GM21825 (cell line): ENCODE measurements around the gene AKAP12.

Experiments
- ATAC-seq: cut with Tn5 transposase; IDR thresholded peaks from one replicate; pipeline ENCODE4 v1.9.1; 2021; ENCODE audit warnings: mild to moderate bottlenecking, moderate library complexity; ENCODE audit not compliant: unreplicated experiment

Gene AKAP12

DNA sequence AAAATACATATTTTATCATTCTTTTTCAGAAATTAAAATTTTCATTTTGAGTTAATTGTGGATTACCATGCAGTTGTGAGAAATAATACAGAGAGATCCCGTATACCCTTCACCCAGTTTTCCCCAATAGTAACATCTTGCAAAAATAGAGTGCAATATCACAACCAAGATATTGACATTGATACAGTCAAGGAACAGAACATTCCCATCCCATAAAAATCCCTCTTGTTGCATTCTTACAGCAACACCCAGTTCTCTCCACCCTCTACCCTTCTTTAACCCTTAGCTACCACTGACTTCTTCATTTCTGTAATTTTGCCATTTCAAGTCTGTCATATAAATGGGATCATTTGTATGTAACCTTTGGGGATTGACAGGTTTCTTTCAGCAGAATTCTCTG lies 6.9 kb upstream of the AKAP12 start:
- no peak for ATAC-seq

DNA sequence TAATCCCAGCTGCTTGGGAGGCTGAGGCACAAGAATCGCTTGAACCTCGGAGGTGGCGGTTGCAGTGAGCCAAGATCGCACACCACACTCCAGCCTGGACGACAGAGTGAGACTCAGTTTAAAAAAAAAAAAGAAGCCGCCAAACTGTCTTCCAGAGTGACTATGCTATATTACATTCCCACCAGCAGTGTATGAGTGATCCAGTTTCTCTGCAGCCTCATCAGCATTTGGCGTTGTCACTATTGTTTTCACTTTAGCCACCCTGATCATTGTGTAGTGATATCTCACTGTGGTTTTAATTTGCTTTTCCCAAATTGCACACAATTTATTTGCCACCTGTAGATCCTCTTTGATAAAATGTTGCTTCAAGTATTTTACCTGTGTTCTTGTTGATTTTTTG lies 6.0 kb upstream of the AKAP12 start:
- no peak for ATAC-seq

DNA sequence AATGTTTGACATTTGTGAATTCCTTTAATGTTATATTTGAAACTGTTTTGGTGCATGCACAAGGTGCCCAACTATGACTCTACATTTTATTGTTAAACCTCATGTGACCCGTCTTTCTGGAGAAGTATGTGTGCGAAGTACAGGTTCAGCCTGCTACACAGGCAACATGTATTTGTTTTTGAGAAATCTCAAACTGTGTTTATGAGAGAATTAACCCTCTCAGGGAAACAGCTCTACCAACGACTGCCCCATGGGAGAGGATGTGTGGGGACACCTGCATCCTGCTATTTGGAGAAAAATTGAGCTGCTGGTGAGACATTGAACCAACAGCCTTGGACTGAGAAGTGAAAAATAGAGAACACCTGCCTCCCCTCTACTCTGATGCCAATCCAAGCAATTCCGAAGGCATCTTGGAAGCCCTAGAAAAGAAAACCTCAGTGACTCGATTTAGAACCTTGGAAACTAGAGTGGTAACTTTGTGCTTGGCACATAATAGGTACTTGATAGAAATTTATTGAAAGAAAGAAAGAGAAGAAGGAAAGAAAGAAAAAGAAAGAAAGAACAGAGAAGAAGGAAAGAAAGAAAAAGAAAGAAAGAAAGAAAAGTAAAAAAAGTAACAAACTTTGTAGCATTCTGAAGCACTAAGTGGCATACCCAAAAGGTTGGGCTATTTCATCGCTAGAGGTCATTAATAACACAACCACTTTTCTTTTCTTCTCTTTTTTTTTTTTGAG lies 2.9 kb upstream of the AKAP12 start:
- no peak for ATAC-seq

DNA sequence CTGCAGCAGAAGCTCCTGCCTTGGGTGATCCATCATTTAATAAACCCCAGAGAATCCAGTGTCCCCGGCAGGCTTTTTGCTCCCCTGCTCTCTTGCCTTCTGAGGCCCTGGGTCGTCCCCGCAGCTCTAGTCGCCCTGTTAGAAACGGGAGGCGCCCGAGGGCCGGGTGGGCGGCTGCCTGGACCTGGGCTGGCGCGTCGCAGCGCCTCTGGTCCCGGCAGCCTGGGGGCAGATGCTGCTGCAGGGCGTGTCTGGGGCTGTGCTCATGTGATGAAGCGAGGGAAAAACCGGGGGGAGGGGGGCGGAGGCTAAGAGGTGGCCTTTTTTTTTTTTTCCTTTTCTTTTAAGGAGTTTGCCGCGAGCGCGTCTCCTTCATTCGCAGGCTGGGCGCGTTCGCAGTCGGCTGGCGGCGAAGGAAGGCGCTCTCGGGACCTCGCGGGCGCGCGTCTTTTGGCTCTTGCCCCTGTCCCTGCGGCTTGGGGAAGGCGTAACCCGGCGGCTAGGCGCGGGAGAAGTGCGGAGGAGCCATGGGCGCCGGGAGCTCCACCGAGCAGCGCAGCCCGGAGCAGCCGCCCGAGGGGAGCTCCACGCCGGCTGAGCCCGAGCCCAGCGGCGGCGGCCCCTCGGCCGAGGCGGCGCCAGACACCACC lies 394 bp downstream of the AKAP12 start:
- ATAC-seq, result no peak

DNA sequence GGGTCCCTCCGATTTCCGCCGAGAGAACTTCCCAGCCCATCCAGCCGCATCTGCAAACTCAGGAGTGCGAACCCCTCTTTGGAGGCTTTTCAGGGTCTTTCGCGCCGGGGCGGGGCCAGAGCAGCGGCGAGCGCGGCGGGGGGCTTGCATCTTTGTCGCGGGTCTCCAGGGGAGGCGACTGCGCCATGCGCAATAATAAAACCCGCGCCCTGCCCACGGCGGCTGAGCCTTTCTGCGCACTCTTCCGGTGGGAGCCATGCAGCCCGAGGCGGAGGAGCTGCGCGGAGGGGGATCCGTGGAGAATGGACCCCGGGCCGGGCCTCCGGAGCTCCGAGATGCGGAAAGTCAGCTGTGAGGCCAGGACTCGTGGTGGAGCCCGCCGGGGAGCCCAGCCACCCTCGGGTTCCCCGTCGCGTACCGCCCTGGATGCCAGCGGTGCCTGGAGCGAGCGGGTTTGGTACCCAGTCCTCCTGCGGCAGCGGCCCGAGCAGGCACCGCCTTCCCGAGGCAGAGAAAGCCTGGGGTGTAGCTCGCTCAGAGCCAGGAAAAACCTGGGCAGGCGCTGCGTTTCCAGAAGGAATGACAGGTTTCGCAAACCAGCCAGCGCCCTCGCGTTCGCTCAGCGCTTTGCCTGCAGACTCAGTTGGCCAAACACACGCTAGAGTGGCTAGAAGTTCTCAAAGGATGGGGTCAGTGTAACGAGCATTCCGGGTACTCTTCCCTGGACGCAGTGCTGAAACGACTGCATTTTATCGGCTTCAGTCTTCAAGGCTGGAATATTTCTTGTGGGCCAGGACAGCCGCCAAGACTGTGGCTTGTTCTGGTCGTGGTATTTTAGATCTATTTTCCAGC lies 1.2 kb downstream of the AKAP12 start:
- ATAC-seq, result no peak

DNA sequence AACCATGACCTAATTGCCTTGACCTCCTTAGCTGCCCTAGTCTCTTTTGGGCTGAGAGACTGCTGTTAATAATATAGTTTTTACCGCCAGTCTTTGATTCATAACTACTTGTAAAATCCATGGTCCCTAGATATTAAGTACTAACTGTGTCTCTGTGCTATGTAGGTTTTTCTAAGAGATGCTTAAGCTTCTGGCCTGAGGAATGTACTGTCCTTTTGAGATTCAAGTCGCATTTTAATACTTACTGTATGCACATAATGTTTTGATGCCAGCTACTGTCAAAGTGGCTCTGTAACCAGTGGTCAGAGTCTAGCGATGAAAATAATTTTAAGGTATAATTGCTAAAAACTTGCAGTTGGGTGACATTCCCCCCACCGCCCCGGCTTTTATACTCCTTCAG lies 2.1 kb downstream of the AKAP12 start:
- no peak for ATAC-seq

DNA sequence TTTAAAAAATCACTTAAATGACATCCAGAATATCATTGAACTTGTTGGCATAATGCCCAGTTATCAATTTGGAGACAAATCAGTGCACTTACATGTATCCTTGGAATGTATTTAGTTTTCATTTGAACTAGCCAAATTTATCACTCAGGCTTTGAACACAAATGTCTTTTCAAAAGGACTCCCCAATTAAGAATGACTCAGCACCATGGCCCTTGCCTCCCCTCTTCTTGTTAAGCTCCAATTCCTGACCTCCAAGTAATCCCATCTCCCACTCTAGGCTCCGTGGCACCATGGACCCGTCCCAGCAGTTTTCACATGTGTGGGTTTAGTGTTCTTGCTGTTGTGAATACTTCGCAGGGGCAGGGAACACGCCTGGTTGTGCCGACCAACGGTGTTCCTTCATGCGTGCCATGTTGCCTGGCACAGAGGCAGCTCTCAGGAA lies 2.7 kb downstream of the AKAP12 start:
- no peak for ATAC-seq

DNA sequence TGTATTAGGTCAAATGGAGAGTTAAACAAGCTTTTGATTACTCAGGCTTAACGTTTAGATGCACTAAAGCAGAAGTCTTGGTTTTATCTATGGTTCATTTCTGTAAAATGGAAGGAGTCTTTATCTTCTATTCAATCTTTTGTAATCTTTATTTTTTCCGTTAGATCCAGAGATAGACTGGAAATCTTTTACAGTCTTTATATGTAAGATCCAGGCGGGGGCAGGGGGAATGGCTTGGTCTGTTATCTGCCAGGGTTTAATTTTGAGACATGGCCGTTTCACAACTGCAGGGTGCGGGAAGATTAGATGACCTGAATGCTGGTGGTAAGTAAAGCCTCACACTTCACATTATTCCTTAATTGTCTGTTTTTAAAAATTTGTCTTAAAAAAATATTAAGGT lies 3.7 kb downstream of the AKAP12 start:
- no peak for ATAC-seq

DNA sequence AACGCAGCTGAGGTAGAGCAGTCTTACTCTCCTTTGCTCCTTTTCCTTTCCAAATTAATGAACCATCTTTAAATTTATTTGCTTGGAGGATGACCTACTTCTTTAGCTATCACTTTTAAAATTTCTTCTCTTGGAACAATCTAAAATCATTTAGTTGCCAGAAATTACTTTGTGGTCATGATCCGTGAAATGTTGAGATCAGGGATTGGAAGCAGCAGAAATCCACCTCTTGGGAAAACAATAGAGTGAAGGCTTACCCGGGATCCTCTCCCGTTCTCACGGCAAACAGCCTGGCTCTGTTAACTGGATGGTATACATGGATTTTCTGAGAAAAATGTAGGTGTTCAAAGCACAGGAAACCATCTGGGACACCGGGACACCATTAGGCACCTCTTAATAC lies 7.7 kb downstream of the AKAP12 start:
- ATAC-seq, result no peak

DNA sequence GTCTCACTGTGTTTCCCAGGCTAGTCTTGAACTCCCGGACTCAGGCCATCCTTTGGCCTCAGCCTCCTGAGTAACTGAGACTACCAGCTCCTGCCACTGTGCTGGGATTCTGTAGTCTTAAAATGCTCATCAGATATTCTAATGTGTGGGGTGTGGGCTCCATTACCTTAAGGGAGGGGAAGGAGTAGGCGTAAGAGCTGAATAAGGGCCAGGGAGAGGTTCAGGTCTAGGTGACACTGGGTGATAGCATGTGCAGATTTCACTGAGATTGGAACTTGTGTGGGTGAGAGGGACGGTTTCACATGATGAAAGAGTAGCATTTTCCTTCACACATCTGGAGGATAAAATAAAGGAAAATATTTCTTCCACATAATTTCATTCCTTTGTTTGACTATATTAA lies 8.5 kb downstream of the AKAP12 start:
- ATAC-seq, result no peak

DNA sequence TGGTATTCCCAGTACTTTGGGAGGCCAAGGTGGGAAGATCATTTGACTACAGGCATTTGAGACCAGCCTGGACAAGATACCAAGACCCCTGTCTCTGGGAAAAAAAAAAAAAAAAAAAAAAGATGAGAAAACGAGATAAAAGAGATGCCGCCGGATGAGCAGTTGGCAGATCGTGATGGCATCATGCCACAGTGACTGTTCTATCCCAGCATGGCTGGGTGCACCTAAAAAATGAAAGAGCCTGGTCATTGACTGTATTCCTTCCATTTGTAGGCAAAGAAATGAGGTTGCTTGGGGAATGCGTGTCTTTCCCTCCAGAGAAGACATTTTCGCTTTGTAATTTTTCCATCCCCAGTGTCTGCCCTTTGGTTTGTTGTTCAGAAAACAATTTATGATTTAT lies 12.9 kb downstream of the AKAP12 start:
- no peak for ATAC-seq

DNA sequence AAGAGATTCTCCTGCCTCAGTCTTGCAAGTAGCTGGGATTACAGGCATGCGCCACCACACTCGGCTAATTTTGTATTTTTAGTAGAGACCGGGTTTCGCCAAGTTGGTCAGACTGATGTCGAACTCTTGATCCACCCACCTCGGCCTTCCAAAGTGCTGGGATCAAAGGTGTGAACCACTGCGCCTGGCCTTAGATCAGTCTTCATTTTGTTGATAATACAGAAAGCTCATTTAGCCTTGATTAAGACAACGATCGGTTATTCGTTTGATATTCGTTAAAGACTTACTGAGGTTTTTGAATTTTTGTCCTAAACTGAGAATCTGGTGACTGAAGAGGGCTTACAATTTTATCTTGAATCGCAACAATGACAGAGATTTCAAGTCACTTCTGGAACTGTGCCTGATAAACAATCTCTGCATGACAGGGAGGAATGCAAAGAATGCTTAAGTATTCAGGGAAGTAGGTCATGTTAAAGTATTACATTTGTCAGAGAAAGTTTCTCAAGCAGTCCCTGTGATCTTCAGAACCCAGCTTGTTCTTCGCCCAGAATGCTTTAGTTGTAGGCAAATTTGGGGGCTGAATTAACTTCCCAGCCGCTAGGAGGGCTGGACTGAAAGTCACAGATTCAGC lies 14.8 kb downstream of the AKAP12 start:
- ATAC-seq, result no peak

DNA sequence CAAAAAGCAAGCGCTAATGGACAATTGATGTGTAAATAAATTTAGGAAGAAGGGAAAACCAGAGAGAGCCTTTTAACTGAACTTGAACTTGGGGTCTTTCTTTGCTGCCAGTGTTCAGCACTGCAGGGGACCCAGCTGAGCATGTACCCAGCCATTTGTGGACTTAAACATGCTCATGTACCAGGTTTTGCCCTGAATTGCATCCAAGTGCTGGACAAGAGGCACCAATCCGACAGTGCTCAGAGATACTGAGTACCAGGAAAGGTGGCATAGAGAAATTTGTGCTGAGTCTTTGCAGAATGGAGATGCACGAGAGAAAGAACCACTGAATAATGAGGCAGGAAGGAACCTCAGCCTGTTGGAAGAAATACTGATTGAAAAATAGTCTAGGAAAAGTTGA lies 16.0 kb downstream of the AKAP12 start:
- ATAC-seq, result no peak

DNA sequence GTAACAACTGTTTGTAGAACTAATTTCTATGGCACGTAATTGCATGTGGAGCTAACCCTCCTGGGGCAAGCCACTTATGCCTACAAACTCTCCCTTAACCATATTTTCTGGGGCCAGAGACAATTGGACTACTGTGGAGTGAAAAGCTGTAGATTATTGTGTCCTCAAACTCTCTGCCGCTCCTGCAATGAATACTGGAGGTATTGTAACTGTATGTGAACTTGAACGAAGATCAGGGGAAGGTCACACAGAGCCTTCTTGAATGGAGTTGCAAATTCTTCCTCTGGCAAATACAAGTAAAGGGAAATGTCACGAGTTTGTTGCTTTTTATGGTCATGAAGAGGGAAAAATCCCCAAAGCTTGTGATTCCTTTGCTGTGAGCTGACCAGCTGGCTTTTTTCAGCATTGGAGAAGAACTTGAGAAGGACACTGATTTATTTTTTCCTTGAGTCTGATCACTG lies 18.2 kb downstream of the AKAP12 start:
- ATAC-seq, result no peak

DNA sequence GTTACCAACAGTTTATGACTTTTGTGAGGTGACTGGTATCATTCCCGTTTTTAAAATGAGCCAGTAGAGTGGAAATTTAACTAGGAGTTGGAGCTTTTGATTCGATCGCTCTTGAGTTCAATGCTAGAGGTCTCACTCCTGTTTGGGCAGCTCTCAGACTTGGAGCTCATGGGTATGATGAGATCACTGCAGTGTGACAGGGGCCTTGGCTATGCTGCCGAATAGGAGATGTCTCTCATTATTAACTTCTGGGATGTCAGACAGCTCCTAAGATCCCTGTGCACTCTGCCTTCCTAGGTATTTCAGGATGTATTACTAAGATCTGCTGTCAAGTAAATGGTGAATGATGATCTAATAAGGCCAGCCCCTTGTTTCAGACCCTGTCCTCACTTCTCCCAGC lies 20.4 kb downstream of the AKAP12 start:
- no peak for ATAC-seq

DNA sequence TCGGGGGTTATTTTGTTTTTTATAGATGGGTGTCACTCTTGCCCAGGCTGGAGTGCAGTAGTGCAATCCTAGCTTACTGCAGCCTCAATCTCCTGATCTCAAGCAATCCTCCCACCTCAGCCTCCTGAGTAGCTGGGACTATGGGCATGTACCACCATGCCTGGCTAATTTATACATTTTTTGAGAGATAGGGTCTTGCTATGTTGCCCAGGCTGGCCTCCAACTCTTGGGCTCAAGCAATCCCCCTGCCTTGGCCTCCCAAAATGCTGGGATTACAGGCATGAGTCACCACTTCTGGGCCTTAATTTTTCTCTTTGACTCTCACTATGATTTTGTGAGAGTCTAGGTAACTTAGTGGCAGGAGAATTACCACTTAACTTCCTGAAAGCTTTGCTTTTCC lies 23.3 kb downstream of the AKAP12 start:
- ATAC-seq, result no peak

DNA sequence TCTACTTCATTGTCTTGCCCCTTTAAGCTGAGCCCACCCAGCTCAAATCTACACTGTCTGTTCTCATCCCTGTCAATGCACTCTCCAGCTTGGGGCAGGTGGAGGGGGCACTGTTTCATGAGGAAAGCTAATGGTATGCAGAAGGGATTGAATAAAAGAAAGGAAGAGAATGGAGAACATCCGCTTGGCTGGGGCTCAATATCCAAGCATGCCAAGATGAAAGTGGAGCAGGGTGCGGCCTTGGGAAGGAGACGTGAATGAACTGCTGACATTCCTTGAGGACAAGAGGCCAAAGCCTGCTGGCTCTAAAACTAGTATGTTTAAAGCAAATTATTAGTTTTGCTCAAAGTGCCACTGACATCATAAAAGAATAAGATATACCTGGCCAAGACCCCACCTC lies 24.2 kb downstream of the AKAP12 start:
- no peak for ATAC-seq

DNA sequence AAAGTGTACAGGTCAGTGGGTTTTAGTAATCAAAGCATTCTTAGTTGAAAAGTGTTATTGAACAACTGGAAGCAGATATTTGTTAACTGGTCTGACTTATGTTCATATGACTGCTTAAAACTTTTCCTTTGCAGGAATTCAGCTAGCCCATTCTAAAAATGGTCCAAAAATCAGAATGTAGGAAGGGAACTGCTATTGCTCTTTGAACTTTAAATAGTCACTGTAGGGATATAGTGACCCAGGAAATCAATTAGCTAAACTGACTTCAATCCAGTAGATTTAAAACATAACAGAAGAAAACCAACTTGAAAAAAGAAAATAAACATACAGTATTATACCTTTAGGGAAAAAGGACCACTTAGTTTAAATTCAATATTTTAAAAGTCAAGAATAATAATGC lies 25.5 kb downstream of the AKAP12 start:
- ATAC-seq, result no peak

DNA sequence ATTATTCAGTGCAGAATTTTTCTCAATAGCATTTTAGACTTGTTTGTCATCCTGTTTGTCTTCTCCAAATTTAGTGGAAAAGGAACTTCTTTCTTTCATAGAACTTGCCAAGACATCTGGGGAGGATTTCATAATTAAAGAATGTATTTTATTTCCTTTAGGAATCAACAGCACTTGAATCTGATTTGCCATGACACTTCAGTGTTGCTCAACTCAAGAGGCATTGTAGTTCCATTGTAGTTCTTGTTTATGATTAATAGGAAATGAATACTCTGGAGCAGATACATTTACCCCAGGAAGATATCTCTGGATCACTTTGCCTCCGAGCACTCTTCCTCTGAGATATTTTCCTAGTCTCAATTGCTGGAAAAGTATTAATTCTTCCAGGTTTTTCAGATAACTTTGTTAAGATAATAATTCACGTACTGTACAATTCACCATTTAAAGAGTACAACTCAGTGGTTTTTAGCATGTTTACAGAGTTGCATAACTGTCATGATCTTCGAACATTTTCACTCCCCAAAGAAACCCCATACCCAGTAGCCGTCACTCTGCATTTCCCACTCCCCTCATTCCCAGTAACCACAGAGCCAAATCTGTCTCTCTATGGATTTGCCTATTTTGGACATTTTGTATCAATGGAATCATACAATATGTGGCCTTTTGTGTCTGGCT lies 29.7 kb downstream of the AKAP12 start:
- no peak for ATAC-seq

DNA sequence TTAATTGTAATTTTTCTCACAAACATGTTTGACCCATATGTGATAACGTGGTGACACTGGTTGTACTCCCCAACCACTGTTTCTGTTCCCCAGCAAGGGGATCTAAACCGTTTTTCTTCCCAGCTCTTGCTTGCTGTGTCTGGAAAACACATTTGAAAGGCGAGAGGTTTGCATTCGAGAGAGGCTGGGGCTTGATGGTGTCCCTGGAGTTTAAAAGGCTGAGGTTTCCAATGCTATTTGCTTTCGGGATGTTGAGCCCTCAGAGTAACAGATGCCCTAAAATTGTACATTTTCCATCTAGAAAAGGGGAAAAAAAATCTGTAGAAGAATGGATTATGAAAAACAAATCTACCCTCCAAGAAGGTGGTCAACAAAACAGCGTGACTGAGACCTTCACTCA lies 35.4 kb downstream of the AKAP12 start:
- ATAC-seq, result no peak

DNA sequence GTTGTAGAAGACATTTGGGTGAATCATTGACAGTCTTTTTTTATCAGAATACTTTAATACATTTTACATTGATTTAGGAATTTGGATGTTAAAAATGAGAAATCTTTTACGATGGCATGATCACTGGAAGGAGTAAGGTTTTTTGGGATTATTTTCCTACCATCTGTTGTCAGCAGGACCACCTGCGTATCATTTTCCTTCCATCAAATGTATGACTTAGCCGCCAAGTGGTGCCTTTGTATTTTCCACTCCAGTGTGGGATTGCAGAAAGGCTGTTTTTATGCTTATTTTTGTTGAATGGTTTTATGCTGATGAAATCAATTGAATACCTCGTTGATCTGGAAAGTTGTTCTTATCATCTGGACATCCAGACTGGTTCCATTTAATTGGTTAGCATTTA lies 35.8 kb downstream of the AKAP12 start:
- no peak for ATAC-seq
